IMR-90 (cell line): ENCODE results near the gene SFTPB. TPM values are rescaled to one million over a fixed set of nuclear protein-coding genes. Genes with fewer than 3 reads are reported as not detected.

Source experiments
- ATAC-seq: fragments of 200-7000 bp; cut with Tn5 transposase; 2 replicates; pipeline ENCODE4 v1.9.1; 2020; ENCODE audit warnings: low read depth, mild to moderate bottlenecking, moderate library complexity
- BruUV-seq: library from RNA; stranded (reverse); fragments of 400-500 nt; replicated peaks from 2 replicates; lab custom pipeline; 2021; lab: Mats Ljungman, UMichigan
- CTCF ChIA-PET: fragments of 300-600 bp; formaldehyde crosslinking; extraction: SDS; loops from one replicate; lab custom pipeline; 2021; ENCODE audit warnings: antibody characterized with exemption; lab: Yijun Ruan, JAX
- POLR2A ChIA-PET: fragments of 300-600 bp; sonication (Branson Sonifier 250); formaldehyde crosslinking; loops from one replicate; lab custom pipeline; 2022; ENCODE audit warnings: antibody characterized with exemption; ENCODE audit not compliant: unreplicated experiment; lab: Charles Lee
- DNase-seq: peaks from one replicate; pipeline ENCODE4 v3.0.0; 2013
- H2AFZ ChIP-seq: replicated peaks from 2 replicates; pipeline ENCODE3; 2013; ENCODE audit warnings: low read length, mild to moderate bottlenecking; ENCODE audit not compliant: poor library complexity
- H2AK5ac ChIP-seq: 2 replicates; pipeline ENCODE4 v1.6.1; 2013; ENCODE audit warnings: low read depth, low read length, inconsistent platforms
- H2AK9ac ChIP-seq: replicated peaks from 2 replicates; pipeline ENCODE3; 2013; ENCODE audit warnings: mild to moderate bottlenecking, low read depth, low read length, moderate library complexity; ENCODE audit not compliant: poor library complexity
- H2BK120ac ChIP-seq: 2 replicates; pipeline ENCODE4 v1.6.1; 2013; ENCODE audit warnings: low read depth, low read length, inconsistent platforms
- H2BK15ac ChIP-seq: 3 replicates; pipeline ENCODE4 v1.6.1; 2013; ENCODE audit warnings: low read depth, low read length, inconsistent platforms
- H2BK20ac ChIP-seq: 2 replicates; pipeline ENCODE4 v1.6.1; 2013; ENCODE audit warnings: low read depth, mild to moderate bottlenecking, inconsistent platforms, low read length, moderate library complexity
- H2BK5ac ChIP-seq: 2 replicates; pipeline ENCODE4 v1.6.1; 2013; ENCODE audit warnings: mild to moderate bottlenecking, low read depth, low read length, inconsistent platforms; ENCODE audit not compliant: poor library complexity, severe bottlenecking
- H3K14ac ChIP-seq: replicated peaks from 2 replicates; pipeline ENCODE4 v1.6.1; 2013; ENCODE audit warnings: low read depth, low read length, inconsistent platforms
- H3K18ac ChIP-seq: 2 replicates; pipeline ENCODE4 v1.6.1; 2013; ENCODE audit warnings: low read depth, low read length, control low read depth
- H3K23ac ChIP-seq: 2 replicates; pipeline ENCODE4 v1.6.1; 2013; ENCODE audit warnings: low read depth, low read length, inconsistent platforms
- H3K27ac ChIP-seq: 2 replicates; pipeline ENCODE4 v1.5.1; 2013; ENCODE audit warnings: mild to moderate bottlenecking, control low read depth, low read length; ENCODE audit not compliant: insufficient read depth
- H3K27me3 ChIP-seq: 2 replicates; pipeline ENCODE4 v1.6.1; 2013; ENCODE audit warnings: low read length; ENCODE audit not compliant: control insufficient read depth, insufficient read depth
- H3K36me3 ChIP-seq: 2 replicates; pipeline ENCODE4 v1.6.1; 2013; ENCODE audit warnings: low read length, mixed read lengths; ENCODE audit not compliant: control insufficient read depth, insufficient read depth
- H3K4ac ChIP-seq: 2 replicates; pipeline ENCODE4 v1.6.1; 2013; ENCODE audit warnings: low read depth, low read length, inconsistent platforms
- H3K4me1 ChIP-seq: 2 replicates; pipeline ENCODE4 v1.6.1; 2013; ENCODE audit warnings: low read length, mixed read lengths; ENCODE audit not compliant: control insufficient read depth, insufficient read depth
- H3K4me2 ChIP-seq: 2 replicates; pipeline ENCODE4 v1.6.1; 2013; ENCODE audit warnings: low read depth, mild to moderate bottlenecking, control low read depth, low read length, moderate library complexity
- H3K4me3 ChIP-seq: 2 replicates; pipeline ENCODE4 v1.5.1; 2013; ENCODE audit warnings: low read depth, mild to moderate bottlenecking, control low read depth, low read length, moderate library complexity; ENCODE audit not compliant: insufficient read depth
- H3K56ac ChIP-seq: 2 replicates; pipeline ENCODE4 v1.6.1; 2013; ENCODE audit warnings: low read length, inconsistent platforms; ENCODE audit not compliant: insufficient read depth; ENCODE audit errors: extremely low read depth
- H3K79me1 ChIP-seq, 2 experiments: 2 replicates each; pipeline ENCODE4 v1.6.1; 2013; ENCODE audit warnings: low read length in 2 of 2, inconsistent platforms in 1 of 2, low read depth in 1 of 2
- H3K9ac ChIP-seq: 2 replicates; pipeline ENCODE4 v1.6.1; 2013; ENCODE audit warnings: low read depth, low read length, control low read depth
- H3K9me1 ChIP-seq: 2 replicates; pipeline ENCODE4 v1.6.1; 2013; ENCODE audit warnings: low read length, inconsistent platforms; ENCODE audit not compliant: insufficient read depth
- H3K9me3 ChIP-seq: 2 replicates; pipeline ENCODE4 v1.6.1; 2013; ENCODE audit warnings: low read length; ENCODE audit not compliant: control insufficient read depth, insufficient read depth
- H4K20me1 ChIP-seq: 2 replicates; pipeline ENCODE4 v1.6.1; 2013; ENCODE audit warnings: low read length, inconsistent platforms; ENCODE audit not compliant: insufficient read depth
- H4K5ac ChIP-seq: 2 replicates; pipeline ENCODE4 v1.6.1; 2013; ENCODE audit warnings: mild to moderate bottlenecking, low read depth, low read length, control low read depth
- H4K8ac ChIP-seq, 2 experiments: 2 replicates each; pipeline ENCODE4 v1.6.1; 2013; ENCODE audit warnings: low read depth in 2 of 2, low read length in 2 of 2, control low read depth in 1 of 2, inconsistent platforms in 1 of 2
- H4K91ac ChIP-seq: 2 replicates; pipeline ENCODE4 v1.6.1; 2013; ENCODE audit warnings: low read depth, low read length, inconsistent platforms; ENCODE audit not compliant: insufficient read depth
- BHLHE40 ChIP-seq: fragments of 150-350 bp; IDR thresholded peaks from 2 replicates; pipeline ENCODE4 v1.6.1; 2016; ENCODE audit warnings: mild to moderate bottlenecking, low read depth, low read length
- CEBPB ChIP-seq: IDR thresholded peaks from 2 replicates; pipeline ENCODE4 v1.6.1; 2012; ENCODE audit warnings: low read depth, low read length, improper control_type of control experiment
- CHD1 ChIP-seq: IDR thresholded peaks from 2 replicates; pipeline ENCODE4 v1.6.1; 2012; ENCODE audit warnings: low read depth, low read length, improper control_type of control experiment
- MAFK ChIP-seq: IDR thresholded peaks from 2 replicates; pipeline ENCODE4 v1.6.1; 2012; ENCODE audit warnings: low read depth, low read length, improper control_type of control experiment
- MAZ ChIP-seq: IDR thresholded peaks from 2 replicates; pipeline ENCODE4 v1.6.1; 2012; ENCODE audit warnings: low read depth, mild to moderate bottlenecking, low read length, improper control_type of control experiment, moderate library complexity, borderline replicate concordance
- NFE2L2 ChIP-seq: fragments of 150-350 bp; IDR thresholded peaks from 2 replicates; pipeline ENCODE4 v1.6.1; 2016; ENCODE audit warnings: low read depth, mild to moderate bottlenecking, low read length
- POLR2A ChIP-seq: IDR thresholded peaks from 2 replicates; pipeline ENCODE4 v1.6.1; 2012; ENCODE audit warnings: mild to moderate bottlenecking, low read depth, low read length
- RAD21 ChIP-seq: IDR thresholded peaks from 2 replicates; pipeline ENCODE4 v1.6.1; 2012; ENCODE audit warnings: low read length, improper control_type of control experiment
- RCOR1 ChIP-seq: IDR thresholded peaks from 2 replicates; pipeline ENCODE4 v1.6.1; 2012; ENCODE audit warnings: mild to moderate bottlenecking, low read length, improper control_type of control experiment; ENCODE audit not compliant: insufficient replicate concordance
- RFX5 ChIP-seq: IDR thresholded peaks from 2 replicates; pipeline ENCODE4 v1.8.0; 2012; ENCODE audit warnings: low read depth, mild to moderate bottlenecking, low read length, moderate library complexity
- SMC3 ChIP-seq: fragments of 150-350 bp; IDR thresholded peaks from 2 replicates; pipeline ENCODE4 v1.6.1; 2016; ENCODE audit warnings: low read depth, mild to moderate bottlenecking, antibody characterized with exemption, low read length, moderate library complexity
- WGBS, 2 experiments: methylation state at CpG; one replicate each; pipeline versions ENCODE4 v1.1.5 to v1.1.7; 2013; ENCODE audit warnings: missing lambda C conversion rate in 2 of 2; ENCODE audit not compliant: insufficient read length in 1 of 2; ENCODE audit errors: extremely low coverage in 2 of 2; 5-methylcytosine and 5-hydroxymethylcytosine counted together
- dilution Hi-C: fragments of 300-500 bp; cut with HindIII; formaldehyde crosslinking; loops from one replicate; pipeline ENCODE4 v1.14.3; 2018; ENCODE audit warnings: low sequenced_read_pairs; ENCODE audit not compliant: unreplicated experiment
- in situ Hi-C: fragments of 300-500 bp; cut with MboI; formaldehyde crosslinking; loops from 3 replicates; pipeline ENCODE4 v1.14.3; 2019; ENCODE audit warnings: low sequenced_read_pairs, inconsistent platforms, mixed read lengths
- intact Hi-C: fragments of 100-400 bp; cut with micrococcal nuclease; formaldehyde crosslinking; loops from 2 replicates; pipeline ENCODE4 v1.10.0; 2022
- polyA plus RNA-seq, 3 experiments: library from polyadenylated mRNA; depleted of rRNA; stranded (reverse); fragments of >200 nt; gene quantifications; 2 replicates each; pipeline ENCODE4 v1.2.3, GENCODE V29; 2012; ENCODE audit warnings: low replicate concordance in 1 of 3
- total RNA-seq: library from RNA; depleted of rRNA; stranded (reverse); fragments of >200 nt; gene quantifications from 2 replicates; pipeline ENCODE4 v1.2.3, GENCODE V29; 2012
- TF ChIP-seq, protein P1 (sequence below): conservative IDR thresholded peaks from 2 replicates; pipeline ENCODE4 v1.5.1; 2012; ENCODE audit warnings: mild to moderate bottlenecking, low read depth, low read length, improper control_type of control experiment
- TF ChIP-seq, protein P2 (sequence below): fragments of 150-350 bp; IDR thresholded peaks from 2 replicates; pipeline ENCODE4 v1.6.1; 2017; ENCODE audit warnings: mild to moderate bottlenecking, antibody characterized with exemption, low read length, low read depth
- TF ChIP-seq, protein P3 (sequence below): fragments of 150-350 bp; IDR thresholded peaks from 2 replicates; pipeline ENCODE4 v1.6.1; 2016; ENCODE audit warnings: low read depth, mild to moderate bottlenecking, low read length, moderate library complexity, borderline replicate concordance

SFTPB gene
- total and polyA plus RNA-seq, 2 of the 4 experiments (the other 2 are of a cell fraction), result not detected

DNA sequence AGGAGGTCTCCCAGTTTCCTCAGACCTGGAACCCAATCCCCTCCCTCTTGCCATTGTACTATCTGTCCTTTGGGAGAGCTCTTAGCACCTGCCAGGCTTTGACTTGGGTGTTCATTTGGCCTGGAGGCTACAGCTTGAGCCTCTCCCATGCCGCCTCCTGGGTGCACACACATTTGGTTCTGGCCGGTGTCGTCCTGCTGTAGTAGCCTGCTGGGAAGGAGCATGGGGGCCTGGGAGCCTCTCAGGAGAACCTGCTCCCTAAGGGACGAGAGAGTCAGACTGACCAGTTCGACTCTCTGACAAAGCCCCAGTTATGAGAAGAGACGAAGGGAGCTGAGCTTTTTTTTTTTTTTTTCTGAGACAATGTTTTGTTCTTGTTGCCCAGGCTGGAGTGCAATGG lies 7.4 kb upstream of the SFTPB start:
- Histone ChIP-seq H2AK5ac (no peak overlapping the region), H3K9me1 (no peaks in the 10 kb centered on the region; the same call in 1 of the 2 replicates), H2AK9ac (no peak overlapping the region), H2BK120ac (no peak overlapping the region), H2BK5ac (no peak overlapping the region), H3K4me3 (no peak overlapping the region), H3K14ac (no peak overlapping the region), H2BK15ac (no peak overlapping the region), H2BK20ac (no peak overlapping the region), H3K9ac (no peak overlapping the region), H3K56ac (no peak overlapping the region), H4K91ac (no peak overlapping the region), H4K5ac (no peak overlapping the region), H3K4ac (no peak overlapping the region), H3K27me3 (peaks cover 5% of the 10 kb centered on the region), H2AFZ (no peak overlapping the region), H3K9me3 (no peaks in the 10 kb centered on the region), H3K36me3 (no peaks in the 10 kb centered on the region), H3K18ac (no peak overlapping the region), H3K79me1 (no peaks in the 10 kb centered on the region), H3K23ac (no peak overlapping the region), H3K4me1 (0 out of 2 replicates have a peak, but pooled peaks cover 1% of the 10 kb centered on the region), H4K20me1 (no peaks in the 10 kb centered on the region), H3K27ac (no peak overlapping the region), H3K4me2 (no peak overlapping the region), H4K8ac (no peak overlapping the region)
- 85% methylated on average over 3 of the region's 6 CpGs; no CpG with 5 or more reads in 1 of the 2 experiments for WGBS, 2 experiments
- ATAC-seq, result no peak
- CTCF ChIA-PET, result no interaction called here
- POLR2A ChIA-PET, result interaction anchor here (0.6 kb wide), 1 partner anchor 15 kb away, joined by 3 read pairs; no protein-coding TSS in a partner anchor
- no TSS peak for BruUV-seq
- intact Hi-C loops, result no loop called here
- dilution Hi-C loops, result no loop called here
- DNase-seq, result no peak
- in situ Hi-C loops, result no loop called here
- TF ChIP-seq NFE2L2 (no peak), RFX5 (no peak), RAD21 (no peak), SMC3 (no peak), CHD1 (no peak), BHLHE40 (no peak), MAFK (no peak), MAZ (no peak), POLR2A (no peak), CEBPB (no peak), RCOR1 (no peak)
- TF ChIP-seq, protein P1, sequence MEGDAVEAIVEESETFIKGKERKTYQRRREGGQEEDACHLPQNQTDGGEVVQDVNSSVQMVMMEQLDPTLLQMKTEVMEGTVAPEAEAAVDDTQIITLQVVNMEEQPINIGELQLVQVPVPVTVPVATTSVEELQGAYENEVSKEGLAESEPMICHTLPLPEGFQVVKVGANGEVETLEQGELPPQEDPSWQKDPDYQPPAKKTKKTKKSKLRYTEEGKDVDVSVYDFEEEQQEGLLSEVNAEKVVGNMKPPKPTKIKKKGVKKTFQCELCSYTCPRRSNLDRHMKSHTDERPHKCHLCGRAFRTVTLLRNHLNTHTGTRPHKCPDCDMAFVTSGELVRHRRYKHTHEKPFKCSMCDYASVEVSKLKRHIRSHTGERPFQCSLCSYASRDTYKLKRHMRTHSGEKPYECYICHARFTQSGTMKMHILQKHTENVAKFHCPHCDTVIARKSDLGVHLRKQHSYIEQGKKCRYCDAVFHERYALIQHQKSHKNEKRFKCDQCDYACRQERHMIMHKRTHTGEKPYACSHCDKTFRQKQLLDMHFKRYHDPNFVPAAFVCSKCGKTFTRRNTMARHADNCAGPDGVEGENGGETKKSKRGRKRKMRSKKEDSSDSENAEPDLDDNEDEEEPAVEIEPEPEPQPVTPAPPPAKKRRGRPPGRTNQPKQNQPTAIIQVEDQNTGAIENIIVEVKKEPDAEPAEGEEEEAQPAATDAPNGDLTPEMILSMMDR, result no peak
- TF ChIP-seq, protein P2, sequence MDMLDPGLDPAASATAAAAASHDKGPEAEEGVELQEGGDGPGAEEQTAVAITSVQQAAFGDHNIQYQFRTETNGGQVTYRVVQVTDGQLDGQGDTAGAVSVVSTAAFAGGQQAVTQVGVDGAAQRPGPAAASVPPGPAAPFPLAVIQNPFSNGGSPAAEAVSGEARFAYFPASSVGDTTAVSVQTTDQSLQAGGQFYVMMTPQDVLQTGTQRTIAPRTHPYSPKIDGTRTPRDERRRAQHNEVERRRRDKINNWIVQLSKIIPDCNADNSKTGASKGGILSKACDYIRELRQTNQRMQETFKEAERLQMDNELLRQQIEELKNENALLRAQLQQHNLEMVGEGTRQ, result no peak
- TF ChIP-seq, protein P3, sequence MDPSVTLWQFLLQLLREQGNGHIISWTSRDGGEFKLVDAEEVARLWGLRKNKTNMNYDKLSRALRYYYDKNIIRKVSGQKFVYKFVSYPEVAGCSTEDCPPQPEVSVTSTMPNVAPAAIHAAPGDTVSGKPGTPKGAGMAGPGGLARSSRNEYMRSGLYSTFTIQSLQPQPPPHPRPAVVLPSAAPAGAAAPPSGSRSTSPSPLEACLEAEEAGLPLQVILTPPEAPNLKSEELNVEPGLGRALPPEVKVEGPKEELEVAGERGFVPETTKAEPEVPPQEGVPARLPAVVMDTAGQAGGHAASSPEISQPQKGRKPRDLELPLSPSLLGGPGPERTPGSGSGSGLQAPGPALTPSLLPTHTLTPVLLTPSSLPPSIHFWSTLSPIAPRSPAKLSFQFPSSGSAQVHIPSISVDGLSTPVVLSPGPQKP, result no peak
